Neural cell (in vitro differentiated cells): ENCODE results near the gene CD200. TPM values are rescaled to one million over a fixed set of nuclear protein-coding genes. Genes with fewer than 3 reads are reported as not detected.

Experiments
- H2AFZ ChIP-seq: fragments of 200-600, 300-800 bp; sonication (generic), shearing (Covaris generic); 2 replicates; pipeline ENCODE4 v1.6.0; 2014; ENCODE audit warnings: low read depth, mild to moderate bottlenecking, antibody characterized with exemption, low read length, moderate library complexity
- H3F3A ChIP-seq: fragments of 200-600 bp; shearing (Covaris generic); 2 replicates; pipeline ENCODE4 v1.6.1; 2016; ENCODE audit warnings: mild to moderate bottlenecking, moderate library complexity, mixed read lengths, antibody characterized with exemption, low read length; ENCODE audit not compliant: insufficient read depth, poor library complexity, severe bottlenecking
- H3K27ac ChIP-seq: fragments of 200-600, 300-800 bp; sonication (generic), shearing (Covaris generic); 2 replicates; pipeline ENCODE4 v1.5.1; 2014; ENCODE audit warnings: mild to moderate bottlenecking, low read length, moderate library complexity
- H3K27me3 ChIP-seq: fragments of 300-800, 200-600 bp; sonication (generic), shearing (Covaris generic); 2 replicates; pipeline ENCODE4 v1.6.0; 2014; ENCODE audit warnings: mild to moderate bottlenecking, low read depth, low read length, moderate library complexity; ENCODE audit not compliant: insufficient read depth
- H3K36me3 ChIP-seq: fragments of 300-800, 200-600 bp; sonication (generic), shearing (Covaris generic); 2 replicates; pipeline ENCODE4 v1.5.1; 2014; ENCODE audit warnings: mild to moderate bottlenecking, antibody characterized with exemption, low read length, moderate library complexity; ENCODE audit not compliant: insufficient read depth
- H3K4me2 ChIP-seq: fragments of 300-800, 200-600 bp; sonication (generic), shearing (Covaris generic); 2 replicates; pipeline ENCODE4 v1.6.0; 2014; ENCODE audit warnings: mild to moderate bottlenecking, low read length
- H3K4me3 ChIP-seq: fragments of 300-800, 200-600 bp; sonication (generic), shearing (Covaris generic); 2 replicates; pipeline ENCODE4 v1.5.1; 2014; ENCODE audit warnings: mild to moderate bottlenecking, low read length, moderate library complexity
- H3K79me2 ChIP-seq: fragments of 200-600 bp; shearing (Covaris generic); replicated peaks from 2 replicates; pipeline ENCODE4 v1.6.0; 2014; ENCODE audit warnings: mild to moderate bottlenecking, low read length, moderate library complexity; ENCODE audit not compliant: insufficient read depth
- H3K9ac ChIP-seq: fragments of 300-800, 200-600 bp; sonication (generic), shearing (Covaris generic); 2 replicates; pipeline ENCODE4 v1.6.1; 2016; ENCODE audit warnings: mild to moderate bottlenecking, low read length, mixed read lengths
- H3K9me2 ChIP-seq: fragments of 200-600 bp; shearing (Covaris generic); 2 replicates; pipeline ENCODE4 v1.6.1; 2016; ENCODE audit warnings: mild to moderate bottlenecking, low read length, mixed read lengths; ENCODE audit not compliant: insufficient read depth
- H3K9me3 ChIP-seq: fragments of 200-600, 300-800 bp; sonication (generic), shearing (Covaris generic); 2 replicates; pipeline ENCODE4 v1.6.1; 2016; ENCODE audit warnings: mild to moderate bottlenecking, mixed run types, low read length, moderate library complexity, mixed read lengths
- H4K20me1 ChIP-seq: fragments of 200-600 bp; shearing (Covaris generic); 2 replicates; pipeline ENCODE4 v1.6.1; 2016; ENCODE audit warnings: mild to moderate bottlenecking, mixed run types; ENCODE audit not compliant: insufficient read depth
- EP300 ChIP-seq: fragments of 450-650 bp; conservative IDR thresholded peaks from 2 replicates; pipeline ENCODE4 v1.6.1; 2014; ENCODE audit warnings: antibody characterized with exemption, mild to moderate bottlenecking, moderate library complexity; ENCODE audit not compliant: poor library complexity, severe bottlenecking
- EZH2 ChIP-seq: fragments of 200-600, 300-800 bp; shearing (Covaris generic), sonication (generic); IDR thresholded peaks from 2 replicates; pipeline ENCODE4 v1.6.1; 2014; ENCODE audit warnings: antibody characterized with exemption, low read length, borderline replicate concordance, mild to moderate bottlenecking; ENCODE audit not compliant: insufficient read depth, poor library complexity, severe bottlenecking
- MXI1 ChIP-seq: fragments of 450-650 bp; conservative IDR thresholded peaks from 2 replicates; pipeline ENCODE4 v1.6.1; 2014; ENCODE audit warnings: antibody characterized with exemption, mild to moderate bottlenecking; ENCODE audit not compliant: poor library complexity, severe bottlenecking
- POLR2AphosphoS5 ChIP-seq: IDR thresholded peaks from 2 replicates; pipeline ENCODE4 v1.6.1; 2012
- RAD21 ChIP-seq: fragments of 450-650 bp; conservative IDR thresholded peaks from 2 replicates; pipeline ENCODE4 v1.6.1; 2014; ENCODE audit warnings: antibody characterized with exemption, mild to moderate bottlenecking, moderate library complexity
- REST ChIP-seq: IDR thresholded peaks from 2 replicates; pipeline ENCODE4 v1.6.1; 2012; ENCODE audit warnings: borderline replicate concordance
- SMC3 ChIP-seq: fragments of 450-650 bp; conservative IDR thresholded peaks from 2 replicates; pipeline ENCODE4 v1.6.1; 2014; ENCODE audit warnings: antibody characterized with exemption, mild to moderate bottlenecking, moderate library complexity; ENCODE audit not compliant: poor library complexity
- TAF1 ChIP-seq: IDR thresholded peaks from 2 replicates; pipeline ENCODE4 v1.6.1; 2012; ENCODE audit warnings: low read depth
- polyA plus RNA-seq: library from polyadenylated mRNA; depleted of rRNA; stranded (reverse); fragments of >200 nt; gene quantifications from 2 replicates; pipeline ENCODE4 v1.2.3, GENCODE V29; 2014
- TF ChIP-seq, protein P1 (sequence below): fragments of 450-650 bp; IDR thresholded peaks from 2 replicates; pipeline ENCODE4 v1.5.1; 2014; ENCODE audit warnings: antibody characterized with exemption, mild to moderate bottlenecking, moderate library complexity; ENCODE audit not compliant: poor library complexity, severe bottlenecking

CD200 gene
- polyA plus RNA-seq, 1 donor from 2014 or later: 174 TPM

DNA sequence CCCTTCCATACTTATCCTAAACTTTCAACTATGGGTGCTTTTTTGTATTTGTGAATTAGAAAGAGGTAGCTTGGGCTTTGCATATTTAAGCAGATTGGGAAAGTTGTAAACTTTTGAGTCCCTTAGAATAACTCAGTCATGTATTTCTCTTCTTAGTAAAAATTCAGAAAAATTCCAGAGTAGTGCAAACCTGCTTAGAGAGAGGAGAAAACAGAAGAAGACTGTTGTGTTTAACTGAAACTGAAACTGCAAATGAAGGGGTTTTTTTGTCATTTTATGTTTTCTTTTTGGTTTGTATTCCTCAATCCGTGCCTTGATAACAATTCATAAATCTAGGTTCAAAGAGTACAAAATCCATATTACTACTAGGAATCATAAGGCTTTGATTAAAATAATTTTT, 31.3 kb downstream of the CD200 start:
- Histone ChIP-seq H3K4me2 (no peak overlapping the region), H3K9me2 (no peaks in the 10 kb centered on the region), H3K4me3 (no peak overlapping the region), H3K27me3 (no peaks in the 10 kb centered on the region), H2AFZ (no peak overlapping the region), H3K27ac (no peak overlapping the region), H3K36me3 (peaks cover 38% of the 10 kb centered on the region), H3F3A (no peaks in the 10 kb centered on the region), H4K20me1 (no peaks in the 10 kb centered on the region), H3K79me2 (no peaks in the 10 kb centered on the region), H3K9ac (no peak overlapping the region), H3K9me3 (no peaks in the 10 kb centered on the region)
- TF ChIP-seq POLR2AphosphoS5: no peak
- no peak for TF ChIP-seq EP300
- no peak for TF ChIP-seq SMC3
- TF ChIP-seq TAF1: no peak
- no peak for TF ChIP-seq RAD21
- TF ChIP-seq, protein P1, sequence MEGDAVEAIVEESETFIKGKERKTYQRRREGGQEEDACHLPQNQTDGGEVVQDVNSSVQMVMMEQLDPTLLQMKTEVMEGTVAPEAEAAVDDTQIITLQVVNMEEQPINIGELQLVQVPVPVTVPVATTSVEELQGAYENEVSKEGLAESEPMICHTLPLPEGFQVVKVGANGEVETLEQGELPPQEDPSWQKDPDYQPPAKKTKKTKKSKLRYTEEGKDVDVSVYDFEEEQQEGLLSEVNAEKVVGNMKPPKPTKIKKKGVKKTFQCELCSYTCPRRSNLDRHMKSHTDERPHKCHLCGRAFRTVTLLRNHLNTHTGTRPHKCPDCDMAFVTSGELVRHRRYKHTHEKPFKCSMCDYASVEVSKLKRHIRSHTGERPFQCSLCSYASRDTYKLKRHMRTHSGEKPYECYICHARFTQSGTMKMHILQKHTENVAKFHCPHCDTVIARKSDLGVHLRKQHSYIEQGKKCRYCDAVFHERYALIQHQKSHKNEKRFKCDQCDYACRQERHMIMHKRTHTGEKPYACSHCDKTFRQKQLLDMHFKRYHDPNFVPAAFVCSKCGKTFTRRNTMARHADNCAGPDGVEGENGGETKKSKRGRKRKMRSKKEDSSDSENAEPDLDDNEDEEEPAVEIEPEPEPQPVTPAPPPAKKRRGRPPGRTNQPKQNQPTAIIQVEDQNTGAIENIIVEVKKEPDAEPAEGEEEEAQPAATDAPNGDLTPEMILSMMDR: no peak
- no peak for TF ChIP-seq REST
- TF ChIP-seq EZH2: no peak
- TF ChIP-seq MXI1: no peak

GRCh38 chr3:112365035-112365434, 32.1 kb downstream of the CD200 start:
- Histone ChIP-seq H3K9me2 (no peaks in the 10 kb centered on the region), H3F3A (no peaks in the 10 kb centered on the region), H3K36me3 (peaks cover 38% of the 10 kb centered on the region), H3K4me2 (no peak overlapping the region), H3K27ac (no peak overlapping the region), H3K9ac (no peak overlapping the region), H2AFZ (no peak overlapping the region), H4K20me1 (no peaks in the 10 kb centered on the region), H3K27me3 (no peaks in the 10 kb centered on the region), H3K79me2 (no peaks in the 10 kb centered on the region), H3K4me3 (no peak overlapping the region), H3K9me3 (no peaks in the 10 kb centered on the region)
- TF ChIP-seq REST (no peak), SMC3 (no peak), EZH2 (no peak), EP300 (no peak), POLR2AphosphoS5 (no peak), RAD21 (no peak), TAF1 (no peak), MXI1 (no peak)
- TF ChIP-seq, protein P1: no peak
